Raji (cell line): ENCODE results near the gene HMG20B.

ENCODE experiments used
- POLR2A ChIP-seq: IDR thresholded peaks from 2 replicates; pipeline ENCODE4 v1.6.1; 2011; ENCODE audit warnings: low read depth, low read length, control low read depth; ENCODE audit not compliant: insufficient read depth

The HMG20B gene

GRCh38 chr19:3604987-3605343 lies 32.2 kb downstream of the HMG20B start:
- no peak for TF ChIP-seq POLR2A

- TF ChIP-seq POLR2A, result no peak
Measured at GRCh38 chr19:3605361-3605760, 32.6 kb downstream of the HMG20B start.

- no peak for TF ChIP-seq POLR2A
Measured at GRCh38 chr19:3605770-3606169, 33.0 kb downstream of the HMG20B start.

GRCh38 chr19:3606174-3606689 lies 33.5 kb downstream of the HMG20B start:
- TF ChIP-seq POLR2A, result no peak

- no peak for TF ChIP-seq POLR2A
Measured at GRCh38 chr19:3606690-3607289, 34.0 kb downstream of the HMG20B start, which contains the start of gene TBXA2R. TSS of gene TBXA2R (minus strand) at chr19:3606875. CDS start at chr19:3600634, 6,241 bp downstream.

- TF ChIP-seq POLR2A, result no peak
Measured at GRCh38 chr19:3607303-3608078, 34.7 kb downstream of the HMG20B start.

- no peak for TF ChIP-seq POLR2A
Measured at GRCh38 chr19:3608079-3608641, 35.4 kb downstream of the HMG20B start.

GRCh38 chr19:3608750-3609322 lies 36.1 kb downstream of the HMG20B start:
- TF ChIP-seq POLR2A, result no peak

- no peak for TF ChIP-seq POLR2A
Measured at GRCh38 chr19:3609779-3610719, 37.3 kb downstream of the HMG20B start.

GRCh38 chr19:3610745-3611717 lies 38.3 kb downstream of the HMG20B start:
- no peak for TF ChIP-seq POLR2A

GRCh38 chr19:3611841-3612240 lies 39.1 kb downstream of the HMG20B start:
- no peak for TF ChIP-seq POLR2A

GRCh38 chr19:3612330-3612729 lies 39.6 kb downstream of the HMG20B start:
- TF ChIP-seq POLR2A, result no peak

- no peak for TF ChIP-seq POLR2A
Measured at GRCh38 chr19:3612901-3613741, 40.4 kb downstream of the HMG20B start.
